NCI-H2029 (cell line): ENCODE measurements around the gene KLC4.
"Not testable (repeated sequence)": the region's sequence is repeated elsewhere in the genome, so short reads cannot be mapped to it uniquely, and the experiment has no call there.

Source experiments
- DNase-seq: peaks from one replicate; lab custom pipeline; 2025; lab: John Stamatoyannopoulos, UW

KLC4 gene

DNA sequence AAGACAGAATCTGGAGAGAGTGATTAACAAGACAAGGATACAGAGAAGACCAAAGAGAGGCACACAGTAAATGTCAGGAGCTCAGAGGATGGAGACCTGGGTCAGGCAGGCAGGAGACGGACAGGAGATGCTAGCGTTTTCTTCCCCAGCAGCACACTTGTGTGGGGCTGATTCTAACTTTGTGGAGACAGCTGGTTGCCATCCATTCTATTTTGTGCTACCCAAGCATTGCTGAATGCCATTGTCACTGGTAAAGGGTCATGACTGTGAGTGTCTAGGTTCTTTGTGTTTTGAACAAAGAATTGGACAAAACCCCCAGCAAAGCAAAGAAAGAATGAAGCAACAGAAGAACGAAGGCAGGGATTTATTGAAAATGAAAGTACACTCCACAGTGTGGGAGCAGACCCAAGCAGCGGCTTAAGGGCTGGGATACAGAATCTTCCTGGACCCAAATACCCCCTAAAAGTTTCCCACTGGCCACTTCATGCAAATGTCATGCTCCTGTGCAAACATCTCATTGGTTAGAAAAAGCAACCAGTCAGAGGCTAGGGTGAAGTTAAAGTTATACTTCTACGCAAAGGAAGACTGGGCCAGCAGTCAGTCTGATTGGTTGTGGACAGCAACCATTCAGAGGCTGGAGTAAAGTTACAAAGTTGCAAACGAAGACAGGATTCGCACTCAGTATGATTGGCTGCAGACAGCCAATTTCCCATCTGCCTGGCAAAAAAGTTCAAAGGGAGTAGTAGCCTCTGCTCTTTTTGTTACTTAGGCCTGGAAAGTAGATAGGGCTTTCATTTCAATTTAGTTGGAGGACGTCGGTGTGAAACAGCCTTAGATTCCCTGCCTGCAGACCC is 34.2 kb downstream of the KLC4 start:
- DNase-seq: no peak

GRCh38 chr6:43095939-43096338 is 36.5 kb downstream of the KLC4 start:
- no peak for DNase-seq

- DNase-seq: no peak
These were observed 37.1 kb downstream of the KLC4 start for GRCh38 chr6:43096451-43097097.

- DNase-seq: no peak
These were observed 37.7 kb downstream of the KLC4 start for GRCh38 chr6:43097098-43097489.

DNA sequence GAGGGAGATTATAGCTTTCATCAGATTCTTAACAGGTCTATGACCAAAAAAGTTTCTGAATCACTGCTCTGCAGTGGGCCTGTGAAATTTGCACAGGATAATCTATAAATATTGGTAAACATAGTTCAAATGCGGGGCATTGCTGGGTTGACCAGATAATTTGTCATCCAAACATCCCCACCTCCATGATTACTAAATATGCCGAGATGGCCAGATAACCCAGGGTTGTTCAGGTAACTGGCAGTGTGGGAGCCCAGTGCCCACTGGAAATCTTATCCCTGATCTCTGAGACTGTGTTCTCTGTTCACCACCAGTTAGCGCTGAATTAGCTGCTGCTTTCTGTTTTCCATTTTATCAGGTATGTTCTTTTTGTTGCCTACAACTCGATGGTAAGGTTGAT is 38.1 kb downstream of the KLC4 start:
- no peak for DNase-seq

- DNase-seq: no peak
These were observed 42.1 kb downstream of the KLC4 start for GRCh38 chr6:43101497-43101896.

- no peak for DNase-seq
These were observed 43.9 kb downstream of the KLC4 start for GRCh38 chr6:43103253-43103876.

DNA sequence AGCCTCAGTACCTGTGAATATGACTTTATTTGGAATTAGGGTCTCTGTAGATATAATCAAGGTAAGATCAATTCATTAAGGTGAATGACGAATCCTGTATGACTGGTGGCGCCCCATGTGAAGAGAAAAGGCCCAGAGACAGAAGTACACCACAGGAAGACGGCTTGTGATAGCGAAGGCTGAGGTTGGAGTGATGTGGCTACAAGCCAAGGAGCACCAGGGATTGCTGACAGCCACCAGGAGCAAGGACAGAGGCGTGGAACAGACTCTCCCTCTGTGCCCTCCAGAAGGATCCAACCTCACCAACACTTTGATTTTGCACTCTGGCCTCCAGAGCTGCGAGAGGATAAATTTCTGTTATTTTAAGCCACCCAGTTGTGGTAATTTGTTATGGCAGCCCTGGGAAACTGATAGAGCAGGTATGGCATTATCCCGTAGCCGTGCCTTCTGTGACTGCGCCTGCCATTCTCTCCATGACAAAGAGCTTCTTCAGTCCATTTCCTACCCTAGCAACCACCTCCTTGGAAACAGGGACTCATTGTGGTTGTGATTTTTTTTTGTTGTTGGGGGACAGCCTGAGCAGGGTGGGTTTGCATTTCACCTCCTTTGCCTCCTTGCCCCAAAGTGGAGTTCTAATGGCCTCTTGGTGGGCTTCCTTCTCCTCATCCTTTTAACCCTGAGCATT is 46.2 kb downstream of the KLC4 start:
- DNase-seq: no peak

GRCh38 chr6:43107344-43108062 is 48.1 kb downstream of the KLC4 start:
- DNase-seq: no peak

GRCh38 chr6:43113431-43114260 is 54.2 kb downstream of the KLC4 start:
- DNase-seq: no peak

DNA sequence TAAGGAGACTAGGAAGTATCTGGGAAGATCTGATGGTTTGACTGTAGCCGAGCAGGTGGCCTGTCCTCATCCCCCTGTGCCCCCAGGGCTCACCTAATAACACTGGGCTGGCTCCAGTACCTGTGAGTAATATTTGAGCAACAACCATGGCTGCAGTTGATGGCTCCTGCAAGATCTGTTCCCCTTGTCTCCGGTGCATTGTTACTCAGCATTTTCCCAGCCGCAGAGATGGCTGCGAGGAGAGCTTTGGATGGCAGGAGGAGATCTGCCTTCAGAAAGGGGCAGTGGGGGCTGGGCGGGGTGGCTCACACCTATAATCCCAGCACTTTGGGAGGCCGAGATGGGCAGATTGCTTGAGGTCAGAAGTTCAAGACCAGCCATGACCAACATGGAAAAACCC is 55.9 kb downstream of the KLC4 start:
- no peak for DNase-seq

GRCh38 chr6:43117466-43117865 is 58.0 kb downstream of the KLC4 start:
- not testable (repeated sequence) for DNase-seq

GRCh38 chr6:43119482-43119881 is 60.1 kb downstream of the KLC4 start:
- no peak for DNase-seq

- DNase-seq: no peak
These were observed 60.8 kb downstream of the KLC4 start for GRCh38 chr6:43120101-43120763.

- no peak for DNase-seq
These were observed 61.8 kb downstream of the KLC4 start for GRCh38 chr6:43120944-43121913.

DNA sequence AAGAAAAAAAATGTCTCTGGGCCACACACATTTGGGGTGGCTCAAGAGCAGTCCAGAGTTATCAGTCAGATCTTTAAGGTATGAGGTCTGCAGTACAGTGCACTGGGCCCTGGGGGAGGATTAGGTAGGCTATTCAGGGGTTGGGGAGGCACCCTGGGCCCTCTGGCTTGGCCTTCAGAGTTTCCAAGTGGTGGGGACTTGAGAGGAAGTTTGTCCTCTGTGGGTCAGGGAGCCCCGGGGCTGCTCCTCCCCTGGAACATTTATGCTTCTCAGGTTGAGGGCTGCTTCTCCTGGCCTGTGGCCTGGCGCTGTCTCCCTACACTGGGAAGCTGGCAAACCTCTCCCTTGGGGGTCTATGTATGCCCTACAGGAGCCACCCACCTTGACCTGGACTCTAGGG is 62.7 kb downstream of the KLC4 start:
- DNase-seq: no peak

- no peak for DNase-seq
These were observed 64.3 kb downstream of the KLC4 start for GRCh38 chr6:43123461-43124314.

DNA sequence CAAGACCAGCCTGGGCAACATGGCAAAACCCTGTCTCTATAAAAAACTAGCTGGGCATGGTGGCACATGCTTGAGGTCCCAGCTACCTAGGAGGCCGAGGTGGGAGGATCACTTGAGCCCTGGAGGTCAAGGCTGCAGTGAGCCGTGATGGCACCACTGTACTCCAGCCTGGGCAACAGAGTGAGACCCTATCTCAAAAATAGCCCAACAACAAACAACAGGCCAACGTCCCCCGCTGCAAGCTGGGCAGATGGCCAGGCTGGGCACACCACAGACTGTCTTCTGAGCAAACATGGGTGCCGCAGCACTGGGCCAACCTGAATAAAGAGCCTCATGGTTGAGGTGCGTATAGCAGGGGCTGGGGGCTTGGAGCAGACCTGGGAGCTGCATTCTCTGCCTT is 65.0 kb downstream of the KLC4 start:
- DNase-seq: no peak
